Motor neuron (in vitro differentiated cells): Measurements from ENCODE around the gene PNPLA7. TPM values are rescaled to one million over a fixed set of nuclear protein-coding genes. Genes with fewer than 3 reads are reported as not detected.
A peak's percentile ranks its signal among the peaks of the same experiment; 100 is the strongest.
"Not testable (repeated sequence)": the region's sequence is repeated elsewhere in the genome, so short reads cannot be mapped to it uniquely, and the experiment has no call there.

ENCODE experiments used
- ATAC-seq, 8 experiments: fragments of 200-7000 bp; cut with Tn5 transposase; replicated peaks in 6 of 8; 2 replicates each; pipeline ENCODE4 v1.8.0; 2021; ENCODE audit warnings: mild to moderate bottlenecking in 8 of 8, moderate library complexity in 8 of 8
- H3K27ac ChIP-seq, 2 donors: fragments of 250-450 bp; sonication (Bioruptor Pico); 2 replicates each; pipeline ENCODE4 v1.9.0; 2021; ENCODE audit warnings: antibody characterized with exemption in 2 of 2, mild to moderate bottlenecking in 2 of 2, moderate library complexity in 1 of 2
- H3K4me1 ChIP-seq, 2 donors: fragments of 250-450 bp; sonication (Bioruptor Pico); replicated peaks in 1 of 2; 2 replicates each; pipeline ENCODE4 v1.6.1; 2021; ENCODE audit warnings: antibody characterized with exemption in 2 of 2, mild to moderate bottlenecking in 2 of 2, moderate library complexity in 1 of 2
- H3K4me3 ChIP-seq, 5 donors: fragments of 250-450 bp; sonication (Bioruptor Pico); 2 replicates each; pipeline ENCODE4 v1.9.0; 2021; ENCODE audit warnings: antibody characterized with exemption in 5 of 5, mild to moderate bottlenecking in 5 of 5, moderate library complexity in 4 of 5
- whole genome bisulfite sequencing, 10 experiments: fragments of 450-650 bp; shearing (Covaris generic); methylation state at CpG; one replicate each; pipeline ENCODE4 v1.0.0; 2022; 5-methylcytosine and 5-hydroxymethylcytosine counted together
- in situ Hi-C, 9 experiments: fragments of 400-800 bp; cut with MboI; loops; one replicate each; pipeline ENCODE4 v1.15.0; 2021; ENCODE audit warnings: low sequenced_read_pairs in 9 of 9, low pct_unique_long_range_greater_than_20kb in 2 of 9; ENCODE audit not compliant: unreplicated experiment in 9 of 9
- total RNA-seq, 8 experiments: library from RNA; unstranded; fragments of 300-600 nt; gene quantifications; 2 replicates each; pipeline versions ENCODE4 v1.2.3 to v1.2.4, GENCODE V29; 2022

PNPLA7 gene
- 1 to 10 TPM in 5 of 8 experiments, under 1 TPM in 3; 0.16 to 3.3 (median 1.5) TPM for total RNA-seq

DNA sequence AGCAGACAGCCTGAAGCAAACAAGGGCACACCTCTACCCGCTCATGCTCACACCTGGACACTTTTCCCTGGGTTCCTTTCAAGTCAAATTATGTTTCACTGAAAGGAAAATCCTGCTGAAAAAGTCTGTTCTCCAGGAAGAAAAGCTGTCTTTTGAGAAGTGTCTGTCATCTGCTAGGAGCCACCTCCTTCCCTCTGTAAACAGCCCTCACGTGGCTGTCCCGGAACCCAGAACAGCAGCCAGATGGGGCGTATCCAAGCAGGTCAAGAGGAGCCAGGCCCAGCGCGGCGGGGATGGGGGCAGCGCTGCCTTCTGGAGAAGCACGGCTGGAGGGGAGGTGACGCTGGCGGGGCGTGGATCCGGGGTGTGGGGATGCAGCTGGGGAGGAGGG, at the start of gene PNPLA7:
Gene PNPLA7 (minus strand): TSS at position 172 of the 391 bp plus-strand sequence. CDS start 205 bp downstream, outside the sequence.
- H3K4me3 ChIP-seq: peak within 1 kb of the TSS; percentile 64 to 95 (median 79)
- ATAC-seq: peak; percentile 56 to 65 (median 60)
- WGBS, 10 experiments: no CpG with 5 or more reads among the region's 13 CpGs
- in situ Hi-C loops: no loop called here
- peaks cover 4 to 5% of the 10 kb centered on the region in 2 donors for H3K4me1 ChIP-seq
- H3K27ac ChIP-seq: peak within 1 kb of the TSS; percentile 84 to 90

GRCh38 chr9:137598943-137599342, 48.7 kb upstream of the PNPLA7 start:
- no peak overlapping the region for H3K4me3 ChIP-seq
- no peak overlapping the region for H3K27ac ChIP-seq
- 60 to 90% (median 79%) methylated on average over 1 to 7 of the region's 8 CpGs; no CpG with 5 or more reads in 2 of the 10 experiments for WGBS, 10 experiments
- H3K4me1 ChIP-seq: no peaks in the 10 kb centered on the region
- in situ Hi-C loops: loop anchor here in 1 of 9 experiments (25.0 kb wide), 1 partner anchor 88 kb away; no protein-coding TSS in a partner anchor
- ATAC-seq: no peak

DNA sequence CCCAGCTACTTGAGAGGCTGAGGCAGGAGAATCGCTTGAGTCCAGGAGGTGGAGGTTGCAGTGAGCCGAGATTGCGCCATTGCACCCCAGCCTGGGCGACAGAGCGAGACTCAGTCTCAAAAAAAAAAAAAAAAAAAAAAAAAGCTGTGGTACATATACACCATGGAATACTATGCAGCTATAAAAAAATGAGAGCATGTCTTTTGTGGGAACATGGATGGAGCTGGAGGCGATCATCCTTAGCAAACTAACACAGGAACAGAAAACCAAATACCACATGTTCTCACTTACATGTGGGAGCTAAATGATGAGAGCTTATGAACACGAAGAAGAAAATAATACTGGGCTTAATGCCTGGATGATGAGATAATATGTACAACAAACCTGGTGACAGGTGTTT, 46.4 kb upstream of the PNPLA7 start:
- not testable (repeated sequence) for ATAC-seq, H3K4me1 ChIP-seq, H3K4me3 ChIP-seq, H3K27ac ChIP-seq
- 90 to 100% (median 100%) methylated on average over 1 to 6 of the region's 7 CpGs; no CpG with 5 or more reads in 1 of the 10 experiments for whole genome bisulfite sequencing, 10 experiments
- in situ Hi-C loops: loop anchor here in 1 of 9 experiments (25.0 kb wide), 1 partner anchor 91 kb away; no protein-coding TSS in a partner anchor

DNA sequence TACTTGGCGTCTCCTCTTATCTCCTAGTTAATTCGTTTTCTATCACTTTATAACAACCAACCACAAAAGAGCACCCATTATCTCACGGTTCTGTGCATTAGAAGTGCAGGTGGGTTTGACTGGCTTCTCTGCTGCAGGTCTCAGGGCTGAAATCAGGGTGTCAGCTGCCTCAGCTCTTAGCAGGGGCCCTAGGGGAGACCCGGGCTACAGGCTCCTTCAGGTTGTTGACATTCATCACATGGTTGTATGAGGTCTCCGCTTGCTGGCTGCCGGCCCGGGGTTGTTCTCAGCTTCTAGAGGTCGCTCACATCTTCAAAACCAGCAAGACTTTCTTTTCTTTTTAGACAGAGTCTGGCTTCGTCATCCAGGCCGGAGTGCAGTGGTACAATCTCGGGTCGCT, 43.0 kb upstream of the PNPLA7 start:
- no peak for ATAC-seq
- in situ Hi-C loops: loop anchor here in 1 of 9 experiments (25.0 kb wide), 1 partner anchor 94 kb away; no protein-coding TSS in a partner anchor
- Histone ChIP-seq H3K4me3 (no peak overlapping the region), H3K4me1 (peaks cover 8 to 9% of the 10 kb centered on the region in 2 donors), H3K27ac (no peak overlapping the region)
- WGBS, 10 experiments: 69 to 100% (median 80%) methylated on average over 2 to 10 of the region's 12 CpGs; no CpG with 5 or more reads in 3 of the 10 experiments

DNA sequence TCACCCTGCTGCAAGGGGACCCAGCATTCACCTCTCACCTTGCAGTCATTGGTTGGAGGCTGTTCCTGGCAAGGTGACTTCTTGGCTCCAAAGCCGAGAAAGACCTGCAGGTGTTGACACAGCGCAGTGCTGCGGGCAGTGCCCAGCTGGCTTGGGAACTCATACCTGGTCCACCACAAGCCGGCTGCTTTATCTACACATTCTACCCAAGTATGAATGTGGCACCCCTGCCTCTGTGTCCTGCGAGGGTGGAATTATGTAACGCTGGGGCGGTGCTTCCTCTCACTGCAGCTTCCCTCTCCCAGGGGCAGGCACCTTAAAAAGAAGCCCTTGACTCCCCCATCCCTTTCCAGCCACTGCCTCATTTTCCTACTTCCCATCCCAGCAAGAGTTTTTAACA, 42.6 kb upstream of the PNPLA7 start:
- WGBS, 10 experiments: 67 to 100% (median 92%) methylated on average over 1 to 2 of the region's 7 CpGs; no CpG with 5 or more reads in 6 of the 10 experiments
- no peak for ATAC-seq
- H3K4me3 ChIP-seq: no peak overlapping the region
- in situ Hi-C loops: loop anchor here in 1 of 9 experiments (25.0 kb wide), 1 partner anchor 95 kb away; no protein-coding TSS in a partner anchor
- H3K27ac ChIP-seq: no peak overlapping the region
- H3K4me1 ChIP-seq: peaks cover 8 to 9% of the 10 kb centered on the region in 2 donors

DNA sequence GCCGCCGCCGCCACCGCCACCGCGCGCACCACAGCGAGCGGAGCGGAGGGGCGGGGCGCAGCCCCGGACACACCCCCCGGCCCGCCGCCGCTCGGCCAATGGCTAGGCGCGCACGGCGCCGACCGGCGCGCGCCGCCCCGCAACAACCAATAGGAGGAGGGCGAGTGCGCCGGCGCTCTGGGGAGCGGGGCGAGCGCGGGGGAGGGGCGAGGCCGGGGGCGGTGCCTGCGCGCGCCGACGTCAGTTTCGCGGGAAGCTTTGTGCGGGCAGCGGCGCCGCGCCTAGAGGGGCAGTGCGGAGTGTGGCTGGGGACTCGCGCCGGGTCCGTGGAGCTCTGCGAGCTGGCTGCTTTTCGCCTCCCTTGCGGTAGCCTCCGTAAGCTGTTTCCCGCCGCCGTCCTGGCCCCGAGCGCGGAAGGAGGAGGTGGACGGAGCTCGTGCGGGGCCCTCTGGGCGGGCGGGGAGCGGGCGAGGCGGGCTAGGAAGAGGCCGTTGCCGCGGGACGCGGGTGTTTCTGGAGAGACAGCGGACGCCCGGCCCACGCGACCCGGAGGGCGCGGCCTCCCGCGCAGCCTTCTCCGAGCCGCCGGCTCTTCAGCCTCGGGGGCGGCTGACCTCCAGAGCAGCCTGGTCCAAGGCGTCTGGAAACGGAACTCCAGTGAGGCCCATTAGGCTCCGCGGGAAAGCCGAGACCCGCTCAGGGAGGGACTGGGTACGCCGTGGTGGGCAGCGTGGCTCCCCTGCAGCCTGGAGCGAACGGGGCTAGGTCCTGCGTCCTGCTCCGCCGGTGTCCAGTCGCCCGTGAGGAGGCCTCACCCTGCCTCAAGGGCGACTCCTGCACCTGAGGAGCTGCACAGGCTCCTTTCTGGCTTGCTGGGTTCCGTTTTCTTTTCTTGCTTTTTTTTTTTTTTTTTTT, 40.5 kb upstream of the PNPLA7 start, which contains the start of gene ZMYND19:
Gene ZMYND19 (minus strand): TSS at position 44 of the 915 bp plus-strand sequence. CDS start 249 bp downstream, outside the sequence.
- Histone ChIP-seq H3K27ac (peak within 1 kb of the TSS; percentile 32 to 41), H3K4me1 (peaks cover 8 to 9% of the 10 kb centered on the region in 2 donors), H3K4me3 (peak within 1 kb of the TSS; percentile 65 to 93 (median 72))
- 0 to 5% (median 3%) methylated on average over 4 to 9 of the region's 113 CpGs; no CpG with 5 or more reads in 6 of the 10 experiments for WGBS, 10 experiments
- in situ Hi-C loops: loop anchor here in 1 of 9 experiments (25.0 kb wide), 1 partner anchor 97 kb away; no protein-coding TSS in a partner anchor
- ATAC-seq: peak; percentile 88 to 95 (median 94)

- Histone ChIP-seq H3K27ac (peak overlapping the region; percentile 27 to 32), H3K4me3 (peak overlapping the region; percentile 65 to 93 (median 72)), H3K4me1 (peaks cover 8 to 9% of the 10 kb centered on the region in 2 donors)
- ATAC-seq: peak in 4 of 8 experiments; percentile 28 to 44 (median 34)
- WGBS, 10 experiments: no CpG with 5 or more reads among the region's 61 CpGs
- in situ Hi-C loops: loop anchor here in 1 of 9 experiments (25.0 kb wide), 1 partner anchor 97 kb away; no protein-coding TSS in a partner anchor
Observed at GRCh38 chr9:137590123-137590468, 39.9 kb upstream of the PNPLA7 start.

GRCh38 chr9:137589441-137590122, 39.4 kb upstream of the PNPLA7 start:
- peaks cover 8 to 9% of the 10 kb centered on the region in 2 donors for H3K4me1 ChIP-seq
- 2 to 30% (median 12%) methylated on average over 2 to 20 of the region's 58 CpGs; no CpG with 5 or more reads in 7 of the 10 experiments for WGBS, 10 experiments
- H3K4me3 ChIP-seq: peak overlapping the region; percentile 65 to 93 (median 72)
- ATAC-seq: peak in 3 of 8 experiments; percentile 5 to 18 (median 9)
- in situ Hi-C loops: loop anchor here in 1 of 9 experiments (25.0 kb wide), 1 partner anchor 98 kb away; no protein-coding TSS in a partner anchor
- no peak overlapping the region for H3K27ac ChIP-seq

DNA sequence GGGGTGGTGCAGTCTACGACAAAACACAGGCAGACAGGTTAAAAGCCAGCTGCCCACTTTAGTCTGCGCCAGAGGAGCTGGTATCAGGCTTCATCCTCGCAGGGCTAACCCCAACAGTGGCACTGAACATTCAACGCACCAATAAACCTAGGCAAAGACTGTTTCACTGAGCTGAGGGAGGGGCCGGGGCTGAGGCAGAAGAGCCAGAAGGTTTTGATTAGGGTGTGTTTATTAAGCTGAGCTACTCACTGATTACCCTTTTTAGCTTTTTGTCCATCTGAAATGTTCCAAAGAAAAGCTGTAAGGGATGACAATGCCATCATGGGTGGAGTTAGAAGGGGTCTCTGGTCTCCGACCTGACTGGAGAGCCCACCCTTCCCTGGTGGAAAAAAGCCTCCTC, 38.7 kb upstream of the PNPLA7 start:
- H3K27ac ChIP-seq: no peak overlapping the region
- in situ Hi-C loops: loop anchor here in 1 of 9 experiments (25.0 kb wide), 1 partner anchor 98 kb away; no protein-coding TSS in a partner anchor
- WGBS, 10 experiments: 50 to 100% (median 83%) methylated on average over 3 to 5 of the region's 6 CpGs; no CpG with 5 or more reads in 2 of the 10 experiments
- peak overlapping the region in 3 of 5 donors; percentile 72 to 93 (median 79) for H3K4me3 ChIP-seq
- ATAC-seq: no peak
- H3K4me1 ChIP-seq: peaks cover 8 to 9% of the 10 kb centered on the region in 2 donors

- WGBS, 10 experiments: 65 to 100% (median 85%) methylated on average over 2 to 5 of the region's 13 CpGs; no CpG with 5 or more reads in 4 of the 10 experiments
- Histone ChIP-seq H3K27ac (no peak overlapping the region), H3K4me3 (no peak overlapping the region), H3K4me1 (peaks cover 8 to 9% of the 10 kb centered on the region in 2 donors)
- ATAC-seq: no peak
- in situ Hi-C loops: loop anchor here in 1 of 9 experiments (25.0 kb wide), 1 partner anchor 99 kb away; no protein-coding TSS in a partner anchor
Observed at GRCh38 chr9:137588311-137588710, 38.1 kb upstream of the PNPLA7 start.

- 79 to 100% (median 100%) methylated on average over 1 to 8 of the region's 14 CpGs; no CpG with 5 or more reads in 5 of the 10 experiments for WGBS, 10 experiments
- ATAC-seq: no peak
- Histone ChIP-seq H3K4me3 (no peak overlapping the region), H3K27ac (no peak overlapping the region), H3K4me1 (peaks cover 8 to 9% of the 10 kb centered on the region in 2 donors)
- in situ Hi-C loops: loop anchor here in 1 of 9 experiments (25.0 kb wide), 1 partner anchor 100 kb away; no protein-coding TSS in a partner anchor
Observed at GRCh38 chr9:137586854-137587253, 36.7 kb upstream of the PNPLA7 start.

DNA sequence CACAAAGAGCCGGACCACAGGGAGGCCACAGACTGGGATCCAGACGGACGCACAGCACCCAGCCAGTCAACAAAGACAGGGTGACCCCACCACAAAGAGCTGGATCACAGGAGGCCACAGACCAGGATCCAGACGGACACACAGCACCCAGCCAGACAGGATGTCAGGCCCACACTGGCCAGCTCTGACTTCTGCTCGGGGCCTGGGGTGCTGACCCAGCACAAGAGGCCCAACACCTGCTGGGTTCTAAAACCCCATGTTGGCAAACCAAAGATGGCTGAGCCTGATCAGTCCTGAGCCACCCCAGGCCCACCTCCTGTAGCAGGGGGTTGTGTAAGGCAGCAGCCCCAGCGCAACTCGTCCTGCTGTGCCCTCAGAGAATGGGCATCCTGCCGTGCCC, 33.8 kb upstream of the PNPLA7 start:
- Histone ChIP-seq H3K4me1 (peaks cover 3% of the 10 kb centered on the region in 2 donors), H3K4me3 (no peak overlapping the region), H3K27ac (no peak overlapping the region)
- ATAC-seq: no peak
- 80 to 100% (median 100%) methylated on average over 1 to 2 of the region's 8 CpGs; no CpG with 5 or more reads in 5 of the 10 experiments for WGBS, 10 experiments
- in situ Hi-C loops: loop anchor here in 1 of 9 experiments (25.0 kb wide), 1 partner anchor 103 kb away; no protein-coding TSS in a partner anchor
